Fibroblast of lung (primary cell): ENCODE results near the gene TUBB2A. TPM values are rescaled to one million over a fixed set of nuclear protein-coding genes. Genes with fewer than 3 reads are reported as not detected.

Source experiments
- DNase-seq, 2 donors: peaks; one replicate each; pipeline versions ENCODE4 v3.0.0 to v3.0.0-alpha.2; 2010; ENCODE audit warnings: low read depth in 2 of 2
- H2AFZ ChIP-seq: 2 replicates; pipeline ENCODE4 v1.5.1; 2012; ENCODE audit warnings: low read length, control low read depth, inconsistent platforms
- H3K27ac ChIP-seq: 2 replicates; pipeline ENCODE4 v1.5.1; 2011; ENCODE audit warnings: low read length, control low read depth; ENCODE audit not compliant: insufficient read depth
- H3K27me3 ChIP-seq: 2 replicates; pipeline ENCODE4 v1.5.1; 2011; ENCODE audit warnings: mild to moderate bottlenecking, low read length; ENCODE audit not compliant: control insufficient read depth, insufficient read depth
- H3K36me3 ChIP-seq: 2 replicates; pipeline ENCODE4 v1.5.1; 2011; ENCODE audit warnings: low read length; ENCODE audit not compliant: control insufficient read depth, insufficient read depth
- H3K4me1 ChIP-seq: 2 replicates; pipeline ENCODE4 v1.5.1; 2011; ENCODE audit warnings: low read length; ENCODE audit not compliant: control insufficient read depth, insufficient read depth; ENCODE audit errors: extremely low read depth
- H3K4me2 ChIP-seq: 2 replicates; pipeline ENCODE4 v1.5.1; 2011; ENCODE audit warnings: low read length, control low read depth; ENCODE audit not compliant: insufficient read depth; ENCODE audit errors: extremely low read depth
- H3K4me3 ChIP-seq, 4 experiments: fragments of 200-600 bp in 1 of 4; sonication (generic) in 1 of 4; replicated peaks in 1 of 4; 2 replicates each; pipeline ENCODE4 v1.5.1; 2011 to 2016; ENCODE audit warnings: low read length in 4 of 4, low read depth in 3 of 4, mild to moderate bottlenecking in 3 of 4, control low read depth in 2 of 4, inconsistent platforms in 1 of 4, mixed read lengths in 1 of 4; ENCODE audit not compliant: insufficient read depth in 1 of 4; ENCODE audit errors: control extremely low read depth in 1 of 4
- H3K79me2 ChIP-seq: 2 replicates; pipeline ENCODE4 v1.5.1; 2012; ENCODE audit warnings: mild to moderate bottlenecking, low read length, inconsistent platforms; ENCODE audit not compliant: control insufficient read depth, insufficient read depth
- H3K9ac ChIP-seq: 2 replicates; pipeline ENCODE4 v1.5.1; 2011; ENCODE audit warnings: mild to moderate bottlenecking, low read length, control low read depth; ENCODE audit not compliant: insufficient read depth
- H3K9me3 ChIP-seq: 2 replicates; pipeline ENCODE4 v1.5.1; 2012; ENCODE audit warnings: low read depth, low read length; ENCODE audit not compliant: control insufficient read depth, insufficient read depth
- H4K20me1 ChIP-seq: 2 replicates; pipeline ENCODE4 v1.5.1; 2011; ENCODE audit warnings: low read length; ENCODE audit not compliant: control insufficient read depth, insufficient read depth; ENCODE audit errors: extremely low read depth
- EZH2 ChIP-seq: IDR thresholded peaks from 2 replicates; pipeline ENCODE4 v1.5.1; 2012; ENCODE audit warnings: low read length, control low read depth, mild to moderate bottlenecking; ENCODE audit errors: missing control alignments
- polyA plus RNA-seq, 2 donors: library from polyadenylated mRNA; depleted of rRNA in 1 of 2; stranded (reverse) in 1 of 2; unstranded in 1 of 2; fragments of >200 nt; gene quantifications; 2 replicates each; pipeline ENCODE4 v1.2.1, GENCODE V29; 2011 to 2012; ENCODE audit warnings: missing spikeins in 1 of 2
- total RNA-seq: library from RNA; depleted of rRNA; stranded (reverse); fragments of >200 nt; gene quantifications from 2 replicates; pipeline ENCODE4 v1.2.1, GENCODE V29; 2014
- TF ChIP-seq, protein P1 (sequence below), 2 donors: IDR thresholded peaks in 1 of 2; conservative IDR thresholded peaks in 1 of 2; 1 replicate in 1 of 2; 2 replicates in 1 of 2; pipeline ENCODE4 v1.5.1; 2011 to 2012; ENCODE audit warnings: low read length in 2 of 2, control low read depth in 1 of 2, inconsistent platforms in 1 of 2, low read depth in 1 of 2, mild to moderate bottlenecking in 1 of 2

TUBB2A gene
- total and polyA plus RNA-seq, 2 donors (not counting 1 experiment from before 2014, with no cell fraction given): 54.3 to 133 TPM

DNA sequence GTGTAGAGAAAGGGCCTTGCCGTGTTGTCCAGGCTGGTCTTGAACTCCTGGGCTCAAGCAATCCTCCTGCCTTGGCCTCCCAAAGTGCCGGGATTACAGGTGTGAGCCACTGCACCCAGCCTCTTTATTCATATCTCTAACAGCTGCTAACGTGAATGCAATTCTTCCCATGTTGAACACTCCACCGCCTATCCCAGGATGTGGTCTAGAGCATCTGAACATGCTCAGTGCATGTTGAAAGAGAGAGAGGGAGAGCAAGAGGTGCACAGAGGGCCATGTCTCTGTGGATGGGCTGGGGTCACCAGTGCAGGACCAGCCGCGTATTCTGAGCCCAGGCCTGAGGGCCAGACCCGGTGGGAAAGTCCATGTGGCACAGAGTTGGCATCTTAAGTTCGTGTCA, 12.8 kb downstream of the TUBB2A start:
- Histone ChIP-seq H3K36me3 (no peaks in the 10 kb centered on the region), H3K27me3 (no peaks in the 10 kb centered on the region), H3K4me2 (no peak overlapping the region), H3K4me3 (no peak overlapping the region), H4K20me1 (no peaks in the 10 kb centered on the region), H3K4me1 (peaks cover 2% of the 10 kb centered on the region), H3K27ac (no peak overlapping the region), H3K9me3 (no peaks in the 10 kb centered on the region), H3K9ac (no peak overlapping the region), H3K79me2 (no peaks in the 10 kb centered on the region), H2AFZ (no peak overlapping the region)
- no peak for DNase-seq
- no peak for TF ChIP-seq EZH2

DNA sequence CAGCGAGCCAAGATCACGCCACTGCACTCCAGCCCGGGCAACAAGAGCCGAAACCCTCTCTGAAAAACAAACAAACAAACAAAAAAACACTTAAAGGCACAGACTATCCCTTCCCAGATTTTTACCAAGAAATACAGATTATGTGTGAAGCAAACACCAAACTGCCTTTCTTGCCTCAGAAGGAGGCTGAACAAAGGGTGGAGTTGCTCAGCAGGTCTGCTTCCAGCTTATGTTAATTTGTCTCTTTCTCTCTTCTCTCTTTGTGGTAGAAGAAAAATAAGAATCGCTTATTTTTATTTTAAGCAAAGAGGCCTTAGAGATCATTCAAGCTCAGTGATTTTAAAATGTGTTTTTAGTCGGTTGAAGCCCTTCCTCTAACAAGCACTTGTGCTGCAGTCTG, 14.2 kb downstream of the TUBB2A start:
- Histone ChIP-seq H3K9me3 (no peaks in the 10 kb centered on the region), H3K36me3 (no peaks in the 10 kb centered on the region), H4K20me1 (no peaks in the 10 kb centered on the region), H3K9ac (no peak overlapping the region), H3K4me3 (no peak overlapping the region), H3K27me3 (no peaks in the 10 kb centered on the region), H3K27ac (no peak overlapping the region), H3K79me2 (no peaks in the 10 kb centered on the region), H3K4me1 (peaks cover 14% of the 10 kb centered on the region), H3K4me2 (no peak overlapping the region), H2AFZ (no peak overlapping the region)
- no peak for TF ChIP-seq EZH2
- TF ChIP-seq, protein P1, sequence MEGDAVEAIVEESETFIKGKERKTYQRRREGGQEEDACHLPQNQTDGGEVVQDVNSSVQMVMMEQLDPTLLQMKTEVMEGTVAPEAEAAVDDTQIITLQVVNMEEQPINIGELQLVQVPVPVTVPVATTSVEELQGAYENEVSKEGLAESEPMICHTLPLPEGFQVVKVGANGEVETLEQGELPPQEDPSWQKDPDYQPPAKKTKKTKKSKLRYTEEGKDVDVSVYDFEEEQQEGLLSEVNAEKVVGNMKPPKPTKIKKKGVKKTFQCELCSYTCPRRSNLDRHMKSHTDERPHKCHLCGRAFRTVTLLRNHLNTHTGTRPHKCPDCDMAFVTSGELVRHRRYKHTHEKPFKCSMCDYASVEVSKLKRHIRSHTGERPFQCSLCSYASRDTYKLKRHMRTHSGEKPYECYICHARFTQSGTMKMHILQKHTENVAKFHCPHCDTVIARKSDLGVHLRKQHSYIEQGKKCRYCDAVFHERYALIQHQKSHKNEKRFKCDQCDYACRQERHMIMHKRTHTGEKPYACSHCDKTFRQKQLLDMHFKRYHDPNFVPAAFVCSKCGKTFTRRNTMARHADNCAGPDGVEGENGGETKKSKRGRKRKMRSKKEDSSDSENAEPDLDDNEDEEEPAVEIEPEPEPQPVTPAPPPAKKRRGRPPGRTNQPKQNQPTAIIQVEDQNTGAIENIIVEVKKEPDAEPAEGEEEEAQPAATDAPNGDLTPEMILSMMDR (conservative IDR thresholded peaks at IDR 0.05 in 1 of 2, IDR thresholded peaks at IDR 0.05 in 1 of 2; ENCODE audit: low read depth in 1 of 2, low read length in 2 of 2): no peak
- no peak for DNase-seq

DNA sequence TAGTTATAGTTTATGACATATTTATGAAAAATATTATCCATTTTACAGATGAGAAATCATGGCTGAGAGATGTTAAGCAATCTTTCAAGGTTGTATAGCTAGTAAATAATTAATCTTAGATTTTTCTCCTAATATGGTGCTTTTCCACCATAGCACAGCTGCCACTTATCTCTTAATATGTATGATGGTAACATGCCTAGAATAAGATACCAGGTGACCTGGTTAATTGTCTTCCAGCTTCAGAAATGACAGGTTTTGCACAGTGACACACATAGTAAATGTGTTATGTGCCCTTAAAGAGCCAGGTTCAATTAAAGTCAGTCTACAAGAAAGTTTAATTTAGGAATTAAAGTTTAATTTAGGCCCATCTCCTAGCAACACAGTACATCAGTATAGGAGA, 14.8 kb downstream of the TUBB2A start:
- H3K4me1 ChIP-seq: peaks cover 14% of the 10 kb centered on the region
- H3K4me3 ChIP-seq: no peak overlapping the region
- no peaks in the 10 kb centered on the region for H3K36me3 ChIP-seq
- no peaks in the 10 kb centered on the region for H3K27me3 ChIP-seq
- no peak overlapping the region for H3K4me2 ChIP-seq
- H2AFZ ChIP-seq: no peak overlapping the region
- no peak for DNase-seq
- TF ChIP-seq, protein P1 (conservative IDR thresholded peaks at IDR 0.05 in 1 of 2, IDR thresholded peaks at IDR 0.05 in 1 of 2; ENCODE audit: low read depth in 1 of 2, low read length in 2 of 2): no peak
- TF ChIP-seq EZH2: no peak
- H3K9me3 ChIP-seq: no peaks in the 10 kb centered on the region
- no peaks in the 10 kb centered on the region for H3K79me2 ChIP-seq
- H3K27ac ChIP-seq: no peak overlapping the region
- H3K9ac ChIP-seq: no peak overlapping the region
- H4K20me1 ChIP-seq: no peaks in the 10 kb centered on the region
